K562 (cell line): ENCODE measurements around the gene GDF15. TPM values are rescaled to one million over a fixed set of nuclear protein-coding genes. Genes with fewer than 3 reads are reported as not detected.

Experiments
- FOSL1 ChIP-seq: fragments of 200-800 bp; sonication (Bioruptor generic); conservative IDR thresholded peaks from 2 replicates; pipeline ENCODE4 v1.6.1; 2016; ENCODE audit warnings: missing genetic modification characterization, missing compliant biosample characterization
- GATAD2B ChIP-seq: fragments of 450-650 bp; IDR thresholded peaks from 2 replicates; pipeline ENCODE4 v1.6.1; 2017; ENCODE audit warnings: mild to moderate bottlenecking, borderline replicate concordance
- KDM1A ChIP-seq, 2 experiments: fragments of 450-650 bp; IDR thresholded peaks; 2 replicates each; pipeline ENCODE4 v1.6.1; 2016; ENCODE audit warnings: mild to moderate bottlenecking in 2 of 2
- KDM5B ChIP-seq: fragments of 200-600 bp; sonication (generic); IDR thresholded peaks from 2 replicates; pipeline ENCODE4 v1.6.1; 2012; ENCODE audit warnings: low read depth, mild to moderate bottlenecking, moderate library complexity, low read length, control low read depth, inconsistent platforms; ENCODE audit not compliant: insufficient replicate concordance
- MTF1 ChIP-seq: fragments of 250-450 bp; sonication (Bioruptor Pico); IDR thresholded peaks from 2 replicates; pipeline ENCODE4 v1.9.0; 2021; ENCODE audit warnings: moderate library complexity, mild to moderate bottlenecking, inconsistent platforms, borderline replicate concordance
- PCBP1 ChIP-seq: fragments of 200-400 bp; formaldehyde crosslinking; IDR thresholded peaks from 2 replicates; pipeline ENCODE4 v1.6.1; 2018; ENCODE audit warnings: mild to moderate bottlenecking, low read depth, low read length; ENCODE audit not compliant: poor library complexity, severe bottlenecking
- POLR2B ChIP-seq: fragments of 450-650 bp; IDR thresholded peaks from 2 replicates; pipeline ENCODE4 v1.6.1; 2018; ENCODE audit warnings: low read depth; ENCODE audit not compliant: partially characterized antibody
- TBP ChIP-seq: optimal IDR thresholded peaks from 2 replicates; pipeline ENCODE3; 2011; ENCODE audit warnings: low read depth, low read length, improper control_type of control experiment
- ZNF785 ChIP-seq: fragments of 250-450 bp; sonication (Bioruptor Pico); IDR thresholded peaks from 2 replicates; pipeline ENCODE4 v1.4.0; 2020; ENCODE audit warnings: mild to moderate bottlenecking
- polyA plus RNA-seq, 8 experiments: library from polyadenylated mRNA; depleted of rRNA in 4 of 8; stranded (reverse) in 5 of 8; unstranded in 3 of 8; fragments of >200 nt; fragmentation: Nextera tagmentation in 2 of 8; fragmentation: Illumina TruSeq in 1 of 8; extraction: Ambion mirVana in 2 of 8; extraction: Trizol in 1 of 8; gene quantifications; 2 replicates each; pipeline versions ENCODE4 v1.2.1 to v1.2.3, GENCODE V29; 2011 to 2014; ENCODE audit warnings: inconsistent platforms in 1 of 8, missing spikeins in 1 of 8
- total RNA-seq, 7 experiments: library from RNA; depleted of rRNA in 6 of 7; stranded (reverse); fragments of >200 nt in 6 of 7; fragmentation: Illumina TruSeq in 2 of 7; extraction: Trizol in 2 of 7; gene quantifications; 2 replicates each; pipeline versions ENCODE4 v1.2.1 to v1.2.3, GENCODE V29; 2011 to 2021; ENCODE audit warnings: low replicate concordance in 1 of 7
- TF ChIP-seq, protein P1 (sequence below): sonication (generic); formaldehyde crosslinking; IDR thresholded peaks from 2 replicates; pipeline ENCODE4 v1.8.0; 2022; ENCODE audit warnings: mild to moderate bottlenecking, missing genetic modification reagents, borderline replicate concordance
- TF ChIP-seq, protein P2 (sequence below): fragments of 450-650 bp; IDR thresholded peaks from 2 replicates; pipeline ENCODE4 v1.6.1; 2016; ENCODE audit warnings: mild to moderate bottlenecking, moderate library complexity

The GDF15 gene
- total and polyA plus RNA-seq, 9 of the 15 experiments (the other 6 are each of a cell fraction or from before 2014, with no cell fraction given) = 2.3 to 82.4 (median 12.5) TPM

DNA sequence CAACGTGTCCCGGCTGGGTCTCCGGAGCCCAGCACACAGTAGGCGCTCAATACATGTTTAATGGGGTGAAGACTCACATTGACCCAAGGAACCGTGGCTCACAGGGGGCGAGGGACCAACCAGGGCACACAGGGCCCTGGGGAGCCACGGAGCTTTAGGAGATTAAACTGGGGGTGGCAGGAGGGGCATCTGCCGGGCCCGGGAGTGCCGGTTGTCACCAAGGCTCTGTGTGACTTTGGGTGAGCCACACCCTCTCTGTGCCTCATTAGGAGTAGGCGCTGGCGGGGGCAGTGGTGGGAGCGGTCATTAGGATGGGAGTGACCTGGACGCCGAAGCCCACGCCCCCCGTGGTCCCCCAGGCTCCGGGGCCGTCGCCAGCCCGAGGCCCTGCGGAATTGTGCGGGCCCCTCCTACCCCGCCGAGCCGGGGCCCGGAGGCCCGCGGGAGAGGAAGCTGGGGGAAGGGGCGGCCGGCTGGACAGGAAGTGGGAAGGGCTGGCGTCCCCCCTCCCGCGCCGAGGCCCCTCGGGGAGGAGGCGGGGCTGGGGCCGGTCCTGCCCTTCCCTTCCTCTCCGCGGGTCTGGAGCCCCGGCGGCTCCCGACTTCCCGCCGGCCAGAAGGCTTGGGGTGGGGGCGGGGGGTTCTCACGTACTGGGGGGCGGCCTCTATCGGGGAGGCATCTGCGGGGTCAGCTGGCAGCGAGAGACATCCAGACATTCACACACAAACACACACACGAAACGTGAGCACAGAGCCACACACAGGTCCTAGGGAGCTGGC lies 31.5 kb downstream of the GDF15 start (continued):
- TF ChIP-seq, protein P1, sequence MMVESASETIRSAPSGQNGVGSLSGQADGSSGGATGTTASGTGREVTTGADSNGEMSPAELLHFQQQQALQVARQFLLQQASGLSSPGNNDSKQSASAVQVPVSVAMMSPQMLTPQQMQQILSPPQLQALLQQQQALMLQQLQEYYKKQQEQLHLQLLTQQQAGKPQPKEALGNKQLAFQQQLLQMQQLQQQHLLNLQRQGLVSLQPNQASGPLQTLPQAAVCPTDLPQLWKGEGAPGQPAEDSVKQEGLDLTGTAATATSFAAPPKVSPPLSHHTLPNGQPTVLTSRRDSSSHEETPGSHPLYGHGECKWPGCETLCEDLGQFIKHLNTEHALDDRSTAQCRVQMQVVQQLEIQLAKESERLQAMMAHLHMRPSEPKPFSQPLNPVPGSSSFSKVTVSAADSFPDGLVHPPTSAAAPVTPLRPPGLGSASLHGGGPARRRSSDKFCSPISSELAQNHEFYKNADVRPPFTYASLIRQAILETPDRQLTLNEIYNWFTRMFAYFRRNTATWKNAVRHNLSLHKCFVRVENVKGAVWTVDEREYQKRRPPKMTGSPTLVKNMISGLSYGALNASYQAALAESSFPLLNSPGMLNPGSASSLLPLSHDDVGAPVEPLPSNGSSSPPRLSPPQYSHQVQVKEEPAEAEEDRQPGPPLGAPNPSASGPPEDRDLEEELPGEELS (CRISPR knock-in tag) = no peak
- TF ChIP-seq MTF1 (CRISPR knock-in tag) (peak; percentile 68; the same call in 1 of the 2 replicates), FOSL1 (tag) (peak; percentile 32; the same call in 1 of the 2 replicates), PCBP1 (peak; percentile 4), TBP (peak; percentile 29), KDM1A (IDR thresholded peaks at IDR 0.05) (peak; percentile 76 to 90), GATAD2B (peak; percentile 62; the same call in 1 of the 2 replicates), KDM5B (peak; percentile 55), POLR2B (peak; percentile 44), ZNF785 (CRISPR knock-in tag) (0 out of 2 replicates have a peak, but pooled peaks have one; percentile 67)
- TF ChIP-seq, protein P2, sequence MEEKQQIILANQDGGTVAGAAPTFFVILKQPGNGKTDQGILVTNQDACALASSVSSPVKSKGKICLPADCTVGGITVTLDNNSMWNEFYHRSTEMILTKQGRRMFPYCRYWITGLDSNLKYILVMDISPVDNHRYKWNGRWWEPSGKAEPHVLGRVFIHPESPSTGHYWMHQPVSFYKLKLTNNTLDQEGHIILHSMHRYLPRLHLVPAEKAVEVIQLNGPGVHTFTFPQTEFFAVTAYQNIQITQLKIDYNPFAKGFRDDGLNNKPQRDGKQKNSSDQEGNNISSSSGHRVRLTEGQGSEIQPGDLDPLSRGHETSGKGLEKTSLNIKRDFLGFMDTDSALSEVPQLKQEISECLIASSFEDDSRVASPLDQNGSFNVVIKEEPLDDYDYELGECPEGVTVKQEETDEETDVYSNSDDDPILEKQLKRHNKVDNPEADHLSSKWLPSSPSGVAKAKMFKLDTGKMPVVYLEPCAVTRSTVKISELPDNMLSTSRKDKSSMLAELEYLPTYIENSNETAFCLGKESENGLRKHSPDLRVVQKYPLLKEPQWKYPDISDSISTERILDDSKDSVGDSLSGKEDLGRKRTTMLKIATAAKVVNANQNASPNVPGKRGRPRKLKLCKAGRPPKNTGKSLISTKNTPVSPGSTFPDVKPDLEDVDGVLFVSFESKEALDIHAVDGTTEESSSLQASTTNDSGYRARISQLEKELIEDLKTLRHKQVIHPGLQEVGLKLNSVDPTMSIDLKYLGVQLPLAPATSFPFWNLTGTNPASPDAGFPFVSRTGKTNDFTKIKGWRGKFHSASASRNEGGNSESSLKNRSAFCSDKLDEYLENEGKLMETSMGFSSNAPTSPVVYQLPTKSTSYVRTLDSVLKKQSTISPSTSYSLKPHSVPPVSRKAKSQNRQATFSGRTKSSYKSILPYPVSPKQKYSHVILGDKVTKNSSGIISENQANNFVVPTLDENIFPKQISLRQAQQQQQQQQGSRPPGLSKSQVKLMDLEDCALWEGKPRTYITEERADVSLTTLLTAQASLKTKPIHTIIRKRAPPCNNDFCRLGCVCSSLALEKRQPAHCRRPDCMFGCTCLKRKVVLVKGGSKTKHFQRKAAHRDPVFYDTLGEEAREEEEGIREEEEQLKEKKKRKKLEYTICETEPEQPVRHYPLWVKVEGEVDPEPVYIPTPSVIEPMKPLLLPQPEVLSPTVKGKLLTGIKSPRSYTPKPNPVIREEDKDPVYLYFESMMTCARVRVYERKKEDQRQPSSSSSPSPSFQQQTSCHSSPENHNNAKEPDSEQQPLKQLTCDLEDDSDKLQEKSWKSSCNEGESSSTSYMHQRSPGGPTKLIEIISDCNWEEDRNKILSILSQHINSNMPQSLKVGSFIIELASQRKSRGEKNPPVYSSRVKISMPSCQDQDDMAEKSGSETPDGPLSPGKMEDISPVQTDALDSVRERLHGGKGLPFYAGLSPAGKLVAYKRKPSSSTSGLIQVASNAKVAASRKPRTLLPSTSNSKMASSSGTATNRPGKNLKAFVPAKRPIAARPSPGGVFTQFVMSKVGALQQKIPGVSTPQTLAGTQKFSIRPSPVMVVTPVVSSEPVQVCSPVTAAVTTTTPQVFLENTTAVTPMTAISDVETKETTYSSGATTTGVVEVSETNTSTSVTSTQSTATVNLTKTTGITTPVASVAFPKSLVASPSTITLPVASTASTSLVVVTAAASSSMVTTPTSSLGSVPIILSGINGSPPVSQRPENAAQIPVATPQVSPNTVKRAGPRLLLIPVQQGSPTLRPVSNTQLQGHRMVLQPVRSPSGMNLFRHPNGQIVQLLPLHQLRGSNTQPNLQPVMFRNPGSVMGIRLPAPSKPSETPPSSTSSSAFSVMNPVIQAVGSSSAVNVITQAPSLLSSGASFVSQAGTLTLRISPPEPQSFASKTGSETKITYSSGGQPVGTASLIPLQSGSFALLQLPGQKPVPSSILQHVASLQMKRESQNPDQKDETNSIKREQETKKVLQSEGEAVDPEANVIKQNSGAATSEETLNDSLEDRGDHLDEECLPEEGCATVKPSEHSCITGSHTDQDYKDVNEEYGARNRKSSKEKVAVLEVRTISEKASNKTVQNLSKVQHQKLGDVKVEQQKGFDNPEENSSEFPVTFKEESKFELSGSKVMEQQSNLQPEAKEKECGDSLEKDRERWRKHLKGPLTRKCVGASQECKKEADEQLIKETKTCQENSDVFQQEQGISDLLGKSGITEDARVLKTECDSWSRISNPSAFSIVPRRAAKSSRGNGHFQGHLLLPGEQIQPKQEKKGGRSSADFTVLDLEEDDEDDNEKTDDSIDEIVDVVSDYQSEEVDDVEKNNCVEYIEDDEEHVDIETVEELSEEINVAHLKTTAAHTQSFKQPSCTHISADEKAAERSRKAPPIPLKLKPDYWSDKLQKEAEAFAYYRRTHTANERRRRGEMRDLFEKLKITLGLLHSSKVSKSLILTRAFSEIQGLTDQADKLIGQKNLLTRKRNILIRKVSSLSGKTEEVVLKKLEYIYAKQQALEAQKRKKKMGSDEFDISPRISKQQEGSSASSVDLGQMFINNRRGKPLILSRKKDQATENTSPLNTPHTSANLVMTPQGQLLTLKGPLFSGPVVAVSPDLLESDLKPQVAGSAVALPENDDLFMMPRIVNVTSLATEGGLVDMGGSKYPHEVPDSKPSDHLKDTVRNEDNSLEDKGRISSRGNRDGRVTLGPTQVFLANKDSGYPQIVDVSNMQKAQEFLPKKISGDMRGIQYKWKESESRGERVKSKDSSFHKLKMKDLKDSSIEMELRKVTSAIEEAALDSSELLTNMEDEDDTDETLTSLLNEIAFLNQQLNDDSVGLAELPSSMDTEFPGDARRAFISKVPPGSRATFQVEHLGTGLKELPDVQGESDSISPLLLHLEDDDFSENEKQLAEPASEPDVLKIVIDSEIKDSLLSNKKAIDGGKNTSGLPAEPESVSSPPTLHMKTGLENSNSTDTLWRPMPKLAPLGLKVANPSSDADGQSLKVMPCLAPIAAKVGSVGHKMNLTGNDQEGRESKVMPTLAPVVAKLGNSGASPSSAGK = 0 out of 2 replicates have a peak, but pooled peaks have one; percentile 4
